ENCODE data around the gene HDAC9. TPM values are rescaled to one million over a fixed set of nuclear protein-coding genes. Genes with fewer than 3 reads are reported as not detected.
"Not testable (repeated sequence)": the region's sequence is repeated elsewhere in the genome, so short reads cannot be mapped to it uniquely, and the experiment has no call there.

The HDAC9 gene
- total RNA-seq, 4 donors from 2014 or later: 63.0 to 130 (median 107) TPM

GRCh38 chr7:19026888-19027287 lies 531.3 kb downstream of the HDAC9 start:
- 71% methylated on average over 1 of the region's 1 CpG for WGBS
- Histone ChIP-seq H3K9me3 (no peaks in the 10 kb centered on the region), H3K27me3 (no peaks in the 10 kb centered on the region), H3K36me3 (no peaks in the 10 kb centered on the region), H3K4me1 (peaks cover 0 to 13% (median 0%) of the 10 kb centered on the region in 4 donors), H3K4me3 (no peak overlapping the region), H3K27ac (replicated peaks in 1 of 4) (no peak overlapping the region)
- DNase-seq (ENCODE audit: extremely low spot score): no peak
- intact Hi-C loops (cut with DNase I): no loop called here
- TF ChIP-seq POLR2AphosphoS5 (IDR thresholded peaks at IDR 0.05): no peak
- TF ChIP-seq POLR2A (IDR thresholded peaks at IDR 0.05; ENCODE audit: low read depth): no peak
- no peak for TF ChIP-seq EP300 (IDR thresholded peaks at IDR 0.05)
- no peak for TF ChIP-seq CTCF (IDR thresholded peaks at IDR 0.05)

GRCh38 chr7:19030281-19030680 lies 534.7 kb downstream of the HDAC9 start:
- TF ChIP-seq POLR2AphosphoS5 (IDR thresholded peaks at IDR 0.05) (no peak), EP300 (IDR thresholded peaks at IDR 0.05) (no peak), POLR2A (IDR thresholded peaks at IDR 0.05; ENCODE audit: low read depth) (no peak), CTCF (IDR thresholded peaks at IDR 0.05) (no peak)
- Histone ChIP-seq H3K4me3 (no peak overlapping the region), H3K4me1 (peaks cover 0 to 13% (median 0%) of the 10 kb centered on the region in 4 donors), H3K36me3 (no peaks in the 10 kb centered on the region), H3K27me3 (no peaks in the 10 kb centered on the region), H3K27ac (replicated peaks in 1 of 4) (peak overlapping the region in 1 of 4 donors; percentile 20), H3K9me3 (peaks cover 0 to 3% (median 1%) of the 10 kb centered on the region in 4 donors)
- intact Hi-C loops (cut with DNase I): no loop called here
- WGBS: 49% methylated on average over 2 of the region's 2 CpGs
- no peak for DNase-seq (ENCODE audit: extremely low spot score)

DNA sequence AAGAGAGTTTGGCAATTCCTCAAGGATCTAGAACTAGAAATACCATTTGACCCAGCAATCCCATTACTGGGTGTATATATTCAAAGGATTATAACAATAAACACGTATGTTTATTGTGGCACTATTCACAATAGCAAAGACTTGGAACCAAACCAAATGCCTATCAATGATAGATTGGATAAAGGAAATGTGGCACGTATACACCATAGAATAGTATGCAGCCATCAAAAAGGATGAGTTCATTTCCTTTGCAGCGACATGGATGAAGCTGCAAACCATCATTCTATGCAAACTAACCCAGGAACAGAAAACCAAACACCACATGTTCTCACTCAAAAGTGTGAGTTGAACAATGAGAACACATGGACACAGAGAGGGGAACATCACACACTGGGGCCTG lies 537.4 kb downstream of the HDAC9 start:
- Histone ChIP-seq H3K9me3 (peaks cover 0 to 12% (median 3%) of the 10 kb centered on the region in 4 donors), H3K4me1 (peaks cover 0 to 13% (median 0%) of the 10 kb centered on the region in 4 donors)
- H3K27me3 ChIP-seq; H3K4me3 ChIP-seq; intact Hi-C loops (cut with DNase I); DNase-seq (ENCODE audit: extremely low spot score); H3K27ac ChIP-seq (replicated peaks in 1 of 4); H3K36me3 ChIP-seq: not testable (repeated sequence)
- WGBS: 93% methylated on average over 3 of the region's 3 CpGs

GRCh38 chr7:19051767-19052375 lies 556.3 kb downstream of the HDAC9 start:
- no peak for DNase-seq (ENCODE audit: extremely low spot score)
- no peak overlapping the region for H3K4me3 ChIP-seq

More at GRCh38 chr7:19051767-19052375, 556.3 kb downstream of the HDAC9 start:
- TF ChIP-seq POLR2AphosphoS5 (IDR thresholded peaks at IDR 0.05) (no peak), CTCF (IDR thresholded peaks at IDR 0.05) (peak; percentile 51 to 76 (median 58))
- intact Hi-C loops (cut with DNase I): no loop called here
- Histone ChIP-seq H3K36me3 (no peaks in the 10 kb centered on the region), H3K27me3 (no peaks in the 10 kb centered on the region), H3K9me3 (peaks cover 0 to 8% (median 4%) of the 10 kb centered on the region in 4 donors), H3K4me1 (no peaks in the 10 kb centered on the region), H3K27ac (replicated peaks in 1 of 4) (no peak overlapping the region)
- 69% methylated on average over 7 of the region's 7 CpGs for WGBS

Small RNAs within 50 kb of the gene (small RNA-seq; reads per million reads assigned to genes)
- gene RN7SKP266: 0 reads per million in 3 donors
